Sigmoid colon (tissue), 4 donors: ENCODE measurements around the gene SYPL2.

Experiments
- CTCF ChIP-seq, 4 experiments: fragments of 450-650 bp in 3 of 4; fragments of 200-600 bp in 1 of 4; IDR thresholded peaks; one replicate each; pipeline ENCODE4 v1.5.1; 2016 to 2019; ENCODE audit warnings: antibody characterized with exemption in 4 of 4, mild to moderate bottlenecking in 3 of 4, moderate library complexity in 2 of 4
- EP300 ChIP-seq, 4 donors: sonication (generic); formaldehyde crosslinking; IDR thresholded peaks; one replicate each; pipeline ENCODE4 v1.6.1; 2017; ENCODE audit warnings: antibody characterized with exemption in 4 of 4
- POLR2A ChIP-seq, 2 donors: fragments of 450-650 bp; IDR thresholded peaks; one replicate each; pipeline ENCODE4 v1.6.1; 2016; ENCODE audit warnings: antibody characterized with exemption in 2 of 2, mild to moderate bottlenecking in 2 of 2, moderate library complexity in 2 of 2
- POLR2AphosphoS5 ChIP-seq, 4 donors: sonication (generic); formaldehyde crosslinking; IDR thresholded peaks; one replicate each; pipeline ENCODE4 v1.6.1; 2017; ENCODE audit warnings: antibody characterized with exemption in 4 of 4

GRCh38 chr1:109432336-109432735 is 34.0 kb upstream of the SYPL2 start:
- TF ChIP-seq POLR2AphosphoS5 (IDR thresholded peaks at IDR 0.05) (no peak), CTCF (IDR thresholded peaks at IDR 0.05) (no peak), POLR2A (IDR thresholded peaks at IDR 0.05) (no peak), EP300 (IDR thresholded peaks at IDR 0.05) (no peak)
